ENCODE data around the gene COPS8. TPM values are rescaled to one million over a fixed set of nuclear protein-coding genes. Genes with fewer than 3 reads are reported as not detected.

COPS8 gene
- total RNA-seq, 3 donors from 2014 or later (not counting 1 experiment from before 2014, with no cell fraction given): 51.8 to 57.9 (median 53.9) TPM

DNA sequence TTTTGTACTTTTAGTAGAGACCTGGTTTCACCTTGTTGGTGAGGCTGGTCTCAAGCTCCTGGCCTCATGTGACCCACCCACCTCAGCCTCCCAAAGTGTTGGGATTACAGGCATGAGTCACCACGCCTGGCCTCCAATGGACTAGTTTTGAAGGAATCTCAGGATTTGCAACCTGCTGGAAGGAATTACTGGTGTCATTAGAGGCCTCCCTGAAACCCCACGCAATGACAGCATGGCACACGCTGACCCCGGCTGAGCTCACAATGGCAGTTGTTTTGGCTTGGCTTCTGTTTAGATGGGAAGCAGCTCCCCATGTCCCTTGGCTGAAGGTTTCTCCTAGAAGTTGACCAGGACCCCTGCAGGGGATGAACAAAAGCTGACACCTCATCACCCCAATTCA, 23.1 kb upstream of the COPS8 start:
- ATAC-seq (no peak), DNase-seq (no peak)
- H3K27ac ChIP-seq (ENCODE audit: low read length): no peak overlapping the region
- H3K27me3 ChIP-seq (ENCODE audit: control insufficient read depth, insufficient read depth, low read length): no peaks in the 10 kb centered on the region
- no peak overlapping the region for H3K4me3 Mint-ChIP-seq
- TF ChIP-seq, protein P1, sequence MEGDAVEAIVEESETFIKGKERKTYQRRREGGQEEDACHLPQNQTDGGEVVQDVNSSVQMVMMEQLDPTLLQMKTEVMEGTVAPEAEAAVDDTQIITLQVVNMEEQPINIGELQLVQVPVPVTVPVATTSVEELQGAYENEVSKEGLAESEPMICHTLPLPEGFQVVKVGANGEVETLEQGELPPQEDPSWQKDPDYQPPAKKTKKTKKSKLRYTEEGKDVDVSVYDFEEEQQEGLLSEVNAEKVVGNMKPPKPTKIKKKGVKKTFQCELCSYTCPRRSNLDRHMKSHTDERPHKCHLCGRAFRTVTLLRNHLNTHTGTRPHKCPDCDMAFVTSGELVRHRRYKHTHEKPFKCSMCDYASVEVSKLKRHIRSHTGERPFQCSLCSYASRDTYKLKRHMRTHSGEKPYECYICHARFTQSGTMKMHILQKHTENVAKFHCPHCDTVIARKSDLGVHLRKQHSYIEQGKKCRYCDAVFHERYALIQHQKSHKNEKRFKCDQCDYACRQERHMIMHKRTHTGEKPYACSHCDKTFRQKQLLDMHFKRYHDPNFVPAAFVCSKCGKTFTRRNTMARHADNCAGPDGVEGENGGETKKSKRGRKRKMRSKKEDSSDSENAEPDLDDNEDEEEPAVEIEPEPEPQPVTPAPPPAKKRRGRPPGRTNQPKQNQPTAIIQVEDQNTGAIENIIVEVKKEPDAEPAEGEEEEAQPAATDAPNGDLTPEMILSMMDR (IDR thresholded peaks at IDR 0.05): no peak
- no peaks in the 10 kb centered on the region for H3K36me3 Mint-ChIP-seq
- intact Hi-C loops (cut with micrococcal nuclease): no loop called here
- H3K36me3 ChIP-seq (ENCODE audit: control insufficient read depth, insufficient read depth, low read length): no peaks in the 10 kb centered on the region
- no peaks in the 10 kb centered on the region for H3K4me1 ChIP-seq (ENCODE audit: control insufficient read depth, insufficient read depth, low read length)
- H3K4me1 Mint-ChIP-seq: no peaks in the 10 kb centered on the region
- no peaks in the 10 kb centered on the region for H3K9me3 Mint-ChIP-seq
- H3K4me3 ChIP-seq (ENCODE audit: low read length): no peak overlapping the region
- no peak overlapping the region for H3K27ac Mint-ChIP-seq
- H3K9me3 ChIP-seq (ENCODE audit: control insufficient read depth, insufficient read depth, low read length): no peaks in the 10 kb centered on the region
- H3K27me3 Mint-ChIP-seq (ENCODE audit: low read depth in 2 of 2): no peaks in the 10 kb centered on the region
- WGBS (ENCODE audit: insufficient coverage): 91% methylated on average over 4 of the region's 4 CpGs

DNA sequence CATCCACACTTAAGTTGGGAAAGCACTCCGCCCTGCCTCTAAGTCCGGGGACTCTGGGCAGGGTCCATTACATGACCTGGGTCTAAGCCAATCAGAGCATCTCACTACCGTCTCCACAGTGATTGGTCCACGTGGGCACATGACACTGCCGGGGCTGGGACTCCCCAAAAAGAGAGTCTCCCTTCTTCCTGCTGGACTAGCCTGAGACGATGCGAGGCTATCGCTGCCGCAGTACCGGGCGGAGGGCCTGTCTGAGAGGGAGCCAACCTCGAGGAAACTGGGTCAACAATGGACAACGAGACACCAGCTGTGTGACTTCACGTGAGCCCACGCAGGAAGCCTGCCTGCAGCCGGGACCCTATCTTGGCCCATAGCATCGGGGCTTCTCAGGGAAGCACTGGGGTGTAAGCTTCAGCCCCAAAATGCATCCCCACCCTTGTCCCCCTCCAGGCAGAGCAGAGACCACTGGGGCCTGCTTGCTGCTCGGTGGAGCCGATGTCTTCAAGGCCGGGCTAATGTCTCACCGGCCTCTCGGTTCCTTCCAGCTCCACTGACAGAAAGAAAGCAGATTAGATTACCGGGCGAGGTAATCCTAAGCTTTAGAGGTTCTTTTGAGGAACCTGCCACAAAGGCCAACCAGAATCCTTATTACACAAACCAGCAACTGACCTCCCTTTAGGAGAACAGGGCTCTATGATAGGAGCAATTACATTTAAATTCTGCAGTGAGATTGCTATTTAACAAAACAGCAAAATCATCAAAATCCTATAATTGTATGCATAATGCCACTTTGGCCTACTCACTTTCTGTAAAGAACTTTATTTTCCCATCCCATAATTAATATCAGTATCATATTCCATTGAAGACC, 21.3 kb upstream of the COPS8 start:
- Histone ChIP-seq H3K27me3 (ENCODE audit: control insufficient read depth, insufficient read depth, low read length) (no peaks in the 10 kb centered on the region), H3K9me3 (ENCODE audit: control insufficient read depth, insufficient read depth, low read length) (no peaks in the 10 kb centered on the region), H3K36me3 (ENCODE audit: control insufficient read depth, insufficient read depth, low read length) (no peaks in the 10 kb centered on the region), H3K4me1 (ENCODE audit: control insufficient read depth, insufficient read depth, low read length) (no peaks in the 10 kb centered on the region), H3K4me3 (ENCODE audit: low read length) (no peak overlapping the region), H3K27ac (ENCODE audit: low read length) (no peak overlapping the region)
- H3K36me3 Mint-ChIP-seq: no peaks in the 10 kb centered on the region
- H3K4me3 Mint-ChIP-seq: no peak overlapping the region
- no peaks in the 10 kb centered on the region for H3K4me1 Mint-ChIP-seq
- H3K27ac Mint-ChIP-seq: no peak overlapping the region
- no peaks in the 10 kb centered on the region for H3K27me3 Mint-ChIP-seq (ENCODE audit: low read depth in 2 of 2)
- no peaks in the 10 kb centered on the region for H3K9me3 Mint-ChIP-seq
- DNase-seq: no peak
- WGBS (ENCODE audit: insufficient coverage): 92% methylated on average over 24 of the region's 24 CpGs
- intact Hi-C loops (cut with micrococcal nuclease): no loop called here
- TF ChIP-seq, protein P1 (IDR thresholded peaks at IDR 0.05): no peak
- no peak for ATAC-seq

DNA sequence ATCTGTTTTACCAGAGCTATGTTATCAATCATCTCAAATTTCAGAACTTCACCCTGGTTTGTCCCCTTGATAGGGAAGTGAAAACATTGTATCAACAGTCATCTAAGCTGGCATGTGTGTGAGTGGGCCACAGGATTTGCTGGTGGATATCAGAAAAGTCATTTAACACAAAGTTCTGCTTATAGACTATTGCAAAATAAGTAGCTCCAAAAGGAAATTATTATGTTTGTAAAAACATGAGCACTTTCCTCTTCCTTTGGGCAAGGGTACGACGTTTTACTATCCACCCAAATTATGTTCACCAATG, 20.7 kb upstream of the COPS8 start:
- Histone ChIP-seq H3K27me3 (ENCODE audit: control insufficient read depth, insufficient read depth, low read length) (no peaks in the 10 kb centered on the region), H3K27ac (ENCODE audit: low read length) (no peak overlapping the region), H3K9me3 (ENCODE audit: control insufficient read depth, insufficient read depth, low read length) (no peaks in the 10 kb centered on the region), H3K4me3 (ENCODE audit: low read length) (no peak overlapping the region), H3K36me3 (ENCODE audit: control insufficient read depth, insufficient read depth, low read length) (no peaks in the 10 kb centered on the region), H3K4me1 (ENCODE audit: control insufficient read depth, insufficient read depth, low read length) (no peaks in the 10 kb centered on the region)
- no peak overlapping the region for H3K4me3 Mint-ChIP-seq
- intact Hi-C loops (cut with micrococcal nuclease): no loop called here
- ATAC-seq (no peak), DNase-seq (no peak)
- no peaks in the 10 kb centered on the region for H3K4me1 Mint-ChIP-seq
- TF ChIP-seq, protein P1 (IDR thresholded peaks at IDR 0.05): no peak
- H3K9me3 Mint-ChIP-seq: no peaks in the 10 kb centered on the region
- H3K36me3 Mint-ChIP-seq: no peaks in the 10 kb centered on the region
- H3K27ac Mint-ChIP-seq: no peak overlapping the region
- no peaks in the 10 kb centered on the region for H3K27me3 Mint-ChIP-seq (ENCODE audit: low read depth in 2 of 2)
- 90% methylated on average over 2 of the region's 2 CpGs for WGBS (ENCODE audit: insufficient coverage)

DNA sequence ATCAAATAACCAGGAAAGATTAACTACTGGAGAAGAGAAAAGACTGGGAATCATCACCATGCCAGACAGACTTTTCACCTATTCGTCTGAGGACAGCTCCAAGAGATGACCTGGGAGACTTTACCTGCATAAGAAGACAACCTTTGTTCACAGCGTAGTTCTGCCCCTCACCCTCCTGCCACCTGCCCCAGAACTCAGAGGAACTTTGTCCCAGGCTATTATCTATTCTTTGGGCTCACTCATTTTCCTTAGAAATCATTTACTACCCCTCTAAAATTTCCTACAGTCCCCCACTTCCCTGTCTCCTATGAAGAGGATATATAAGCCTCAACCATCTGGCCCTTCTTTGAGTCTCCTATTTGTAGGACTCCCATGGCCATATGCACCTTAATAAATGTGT, 19.3 kb upstream of the COPS8 start:
- Histone ChIP-seq H3K4me3 (ENCODE audit: low read length) (no peak overlapping the region), H3K4me1 (ENCODE audit: control insufficient read depth, insufficient read depth, low read length) (no peaks in the 10 kb centered on the region), H3K27me3 (ENCODE audit: control insufficient read depth, insufficient read depth, low read length) (no peaks in the 10 kb centered on the region), H3K9me3 (ENCODE audit: control insufficient read depth, insufficient read depth, low read length) (no peaks in the 10 kb centered on the region), H3K36me3 (ENCODE audit: control insufficient read depth, insufficient read depth, low read length) (no peaks in the 10 kb centered on the region), H3K27ac (ENCODE audit: low read length) (no peak overlapping the region)
- intact Hi-C loops (cut with micrococcal nuclease): no loop called here
- WGBS (ENCODE audit: insufficient coverage): 90% methylated on average over 2 of the region's 2 CpGs
- DNase-seq: no peak
- no peak overlapping the region for H3K27ac Mint-ChIP-seq
- no peaks in the 10 kb centered on the region for H3K9me3 Mint-ChIP-seq
- no peak for ATAC-seq
- H3K36me3 Mint-ChIP-seq: no peaks in the 10 kb centered on the region
- H3K4me3 Mint-ChIP-seq: no peak overlapping the region
- TF ChIP-seq, protein P1 (IDR thresholded peaks at IDR 0.05): no peak
- H3K4me1 Mint-ChIP-seq: no peaks in the 10 kb centered on the region
- H3K27me3 Mint-ChIP-seq (ENCODE audit: low read depth in 2 of 2): no peaks in the 10 kb centered on the region
